Sigmoid colon (tissue), 7 donors: ENCODE results near the gene SLC46A1. TPM values are rescaled to one million over a fixed set of nuclear protein-coding genes. Genes with fewer than 3 reads are reported as not detected.

ENCODE experiments used
- DNase-seq: peaks from one replicate; pipeline ENCODE4 v3.0.0-alpha.2; 2019
- H3K27ac ChIP-seq, 4 donors: fragments of 200-600 bp; sonication (generic); one replicate each; pipeline ENCODE4 v1.5.1; 2016 to 2019; ENCODE audit warnings: mild to moderate bottlenecking in 1 of 4
- H3K27me3 ChIP-seq, 3 donors: fragments of 200-600 bp; sonication (generic); one replicate each; pipeline ENCODE4 v1.5.1; 2019; ENCODE audit warnings: mild to moderate bottlenecking in 1 of 3
- H3K36me3 ChIP-seq, 4 donors: fragments of 200-600 bp; sonication (generic); one replicate each; pipeline ENCODE4 v1.5.1; 2016 to 2019
- H3K4me1 ChIP-seq, 4 donors: fragments of 200-600 bp; sonication (generic); one replicate each; pipeline ENCODE4 v1.5.1; 2017 to 2019
- H3K4me3 ChIP-seq, 4 donors: fragments of 200-600 bp; sonication (generic); one replicate each; pipeline ENCODE4 v1.5.1; 2017 to 2019; ENCODE audit warnings: mild to moderate bottlenecking in 2 of 4, moderate library complexity in 1 of 4
- H3K9me3 ChIP-seq, 4 donors: fragments of 200-600 bp in 3 of 4; sonication (generic) in 3 of 4; one replicate each; pipeline versions ENCODE4 v1.5.1 to v1.6.1; 2013 to 2019
- EP300 ChIP-seq, 4 donors: sonication (generic); formaldehyde crosslinking; IDR thresholded peaks; one replicate each; pipeline ENCODE4 v1.6.1; 2017; ENCODE audit warnings: antibody characterized with exemption in 4 of 4
- POLR2A ChIP-seq, 2 donors: fragments of 450-650 bp; IDR thresholded peaks; one replicate each; pipeline ENCODE4 v1.6.1; 2016; ENCODE audit warnings: antibody characterized with exemption in 2 of 2, mild to moderate bottlenecking in 2 of 2, moderate library complexity in 2 of 2
- POLR2AphosphoS5 ChIP-seq, 4 donors: sonication (generic); formaldehyde crosslinking; IDR thresholded peaks; one replicate each; pipeline ENCODE4 v1.6.1; 2017; ENCODE audit warnings: antibody characterized with exemption in 4 of 4
- WGBS, 2 donors: extraction: QIAGEN DNeasy Blood & Tissue Kit; methylation state at CpG; one replicate each; pipeline ENCODE4 v1.1.7; 2013; 5-methylcytosine and 5-hydroxymethylcytosine counted together
- intact Hi-C: fragments of 100-400 bp; cut with DNase I; formaldehyde crosslinking; loops from one replicate; pipeline ENCODE4 v1.15.1; 2023
- polyA plus RNA-seq, 3 donors: library from polyadenylated mRNA; stranded (reverse); fragments of 200-250 nt; gene quantifications; one replicate each; pipeline ENCODE4 v1.2.3, GENCODE V29; 2013
- total RNA-seq, 4 donors: library from RNA; depleted of rRNA; stranded (reverse); fragments of >200 nt; gene quantifications; one replicate each; pipeline ENCODE4 v1.1.0, GENCODE V29; 2016
- TF ChIP-seq, protein P1 (sequence below), 4 experiments: fragments of 450-650 bp in 3 of 4; fragments of 200-600 bp in 1 of 4; IDR thresholded peaks; one replicate each; pipeline ENCODE4 v1.5.1; 2016 to 2019; ENCODE audit warnings: antibody characterized with exemption in 4 of 4, mild to moderate bottlenecking in 3 of 4, moderate library complexity in 2 of 4
- donor health status: healthy with polysubstance abuse.
- donor health status: Bipolar disorder and iron deficiency.
- donor health status: healthy.

Gene SLC46A1
- total and polyA plus RNA-seq, 7 donors, result 2.7 to 8.6 (median 4.4) TPM

DNA sequence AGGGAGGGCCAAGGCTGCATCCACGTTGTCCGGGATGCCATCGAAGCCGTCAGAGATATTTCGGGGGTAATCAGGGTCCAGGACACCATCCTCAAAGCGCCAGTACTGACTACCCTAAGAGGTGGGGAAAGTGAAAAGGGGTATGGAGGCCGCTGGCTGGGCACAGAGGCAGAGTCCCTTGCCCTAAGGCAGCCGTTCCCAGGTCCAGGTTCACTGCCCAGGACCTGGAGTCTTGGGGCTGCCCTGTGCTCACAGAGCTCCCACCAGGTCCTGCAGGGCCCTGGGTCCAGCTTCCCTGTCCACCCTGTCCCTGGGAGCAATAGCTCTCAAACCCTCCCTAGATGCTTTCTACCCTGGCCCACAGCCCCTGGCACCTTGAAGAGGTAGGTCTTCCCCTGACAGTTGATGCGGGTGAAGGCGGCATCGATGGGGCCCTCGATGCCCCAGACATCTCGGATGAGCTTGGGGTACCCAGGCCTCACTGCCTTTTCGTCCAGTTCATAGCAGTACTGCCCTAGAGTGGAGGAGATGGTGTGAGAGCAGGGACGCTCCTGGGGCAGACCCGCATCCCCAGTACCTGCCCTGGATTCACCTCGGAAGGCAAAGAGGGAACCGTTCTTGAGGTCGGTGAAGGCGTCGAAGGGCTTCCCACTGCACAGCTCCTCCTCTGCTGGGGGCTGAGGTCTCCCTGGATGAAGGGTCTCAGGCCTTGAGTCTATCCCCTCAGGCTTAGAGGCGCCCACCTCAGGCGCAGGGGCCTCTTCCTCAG lies 36.9 kb downstream of the SLC46A1 start:
- intact Hi-C loops, result no loop called here
- 93 to 94% methylated on average over 23 of the region's 23 CpGs for WGBS, 2 donors
- H3K27me3 ChIP-seq, result no peaks in the 10 kb centered on the region

DNA sequence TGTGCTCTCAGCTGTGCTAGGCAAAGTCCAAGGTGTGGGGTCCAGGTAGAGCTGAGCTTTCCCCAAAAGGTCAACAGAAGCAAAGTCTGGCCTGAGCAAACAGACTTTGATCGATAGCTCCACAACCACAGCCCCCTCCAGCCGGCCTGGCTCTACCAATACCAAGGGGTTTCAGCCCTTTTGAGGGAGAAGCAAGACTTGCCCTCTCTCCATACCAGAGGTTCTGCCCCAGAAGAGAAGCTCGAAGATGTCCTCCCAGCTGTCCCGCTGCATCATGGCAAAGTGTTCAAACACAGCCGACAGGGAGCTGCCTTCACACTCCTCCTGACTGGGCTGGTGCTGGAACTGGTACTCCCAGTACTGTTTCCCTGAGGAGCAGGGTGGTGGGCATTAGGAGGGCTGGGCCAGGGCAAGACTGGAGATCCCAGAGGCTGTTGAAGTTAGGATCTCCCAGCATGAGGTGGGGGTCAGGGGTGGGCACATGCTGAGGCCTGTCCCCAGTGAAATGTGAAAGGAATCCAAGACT lies 37.6 kb downstream of the SLC46A1 start:
- DNase-seq, result no peak
- 74 to 83% methylated on average over 5 of the region's 5 CpGs for WGBS, 2 donors
- Histone ChIP-seq H3K9me3 (no peaks in the 10 kb centered on the region), H3K4me1 (peaks cover 0 to 28% (median 25%) of the 10 kb centered on the region in 4 donors), H3K4me3 (no peak overlapping the region), H3K27ac (no peak overlapping the region), H3K27me3 (no peaks in the 10 kb centered on the region), H3K36me3 (peaks cover 0 to 16% (median 9%) of the 10 kb centered on the region in 4 donors)
- TF ChIP-seq, protein P1, sequence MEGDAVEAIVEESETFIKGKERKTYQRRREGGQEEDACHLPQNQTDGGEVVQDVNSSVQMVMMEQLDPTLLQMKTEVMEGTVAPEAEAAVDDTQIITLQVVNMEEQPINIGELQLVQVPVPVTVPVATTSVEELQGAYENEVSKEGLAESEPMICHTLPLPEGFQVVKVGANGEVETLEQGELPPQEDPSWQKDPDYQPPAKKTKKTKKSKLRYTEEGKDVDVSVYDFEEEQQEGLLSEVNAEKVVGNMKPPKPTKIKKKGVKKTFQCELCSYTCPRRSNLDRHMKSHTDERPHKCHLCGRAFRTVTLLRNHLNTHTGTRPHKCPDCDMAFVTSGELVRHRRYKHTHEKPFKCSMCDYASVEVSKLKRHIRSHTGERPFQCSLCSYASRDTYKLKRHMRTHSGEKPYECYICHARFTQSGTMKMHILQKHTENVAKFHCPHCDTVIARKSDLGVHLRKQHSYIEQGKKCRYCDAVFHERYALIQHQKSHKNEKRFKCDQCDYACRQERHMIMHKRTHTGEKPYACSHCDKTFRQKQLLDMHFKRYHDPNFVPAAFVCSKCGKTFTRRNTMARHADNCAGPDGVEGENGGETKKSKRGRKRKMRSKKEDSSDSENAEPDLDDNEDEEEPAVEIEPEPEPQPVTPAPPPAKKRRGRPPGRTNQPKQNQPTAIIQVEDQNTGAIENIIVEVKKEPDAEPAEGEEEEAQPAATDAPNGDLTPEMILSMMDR (IDR thresholded peaks at IDR 0.05), result no peak
- TF ChIP-seq POLR2AphosphoS5 (IDR thresholded peaks at IDR 0.05) (no peak), POLR2A (IDR thresholded peaks at IDR 0.05) (no peak), EP300 (IDR thresholded peaks at IDR 0.05) (no peak)
- intact Hi-C loops, result no loop called here

More for the DNA sequence above, 36.9 kb downstream of the SLC46A1 start:
- no peak overlapping the region for H3K27ac ChIP-seq
- no peak overlapping the region for H3K4me3 ChIP-seq
- peaks cover 0 to 31% (median 29%) of the 10 kb centered on the region in 4 donors for H3K4me1 ChIP-seq
- H3K9me3 ChIP-seq, result no peaks in the 10 kb centered on the region
- peaks cover 0 to 9% (median 4%) of the 10 kb centered on the region in 4 donors for H3K36me3 ChIP-seq
- no peak for DNase-seq
- TF ChIP-seq EP300 (IDR thresholded peaks at IDR 0.05), result no peak

DNA sequence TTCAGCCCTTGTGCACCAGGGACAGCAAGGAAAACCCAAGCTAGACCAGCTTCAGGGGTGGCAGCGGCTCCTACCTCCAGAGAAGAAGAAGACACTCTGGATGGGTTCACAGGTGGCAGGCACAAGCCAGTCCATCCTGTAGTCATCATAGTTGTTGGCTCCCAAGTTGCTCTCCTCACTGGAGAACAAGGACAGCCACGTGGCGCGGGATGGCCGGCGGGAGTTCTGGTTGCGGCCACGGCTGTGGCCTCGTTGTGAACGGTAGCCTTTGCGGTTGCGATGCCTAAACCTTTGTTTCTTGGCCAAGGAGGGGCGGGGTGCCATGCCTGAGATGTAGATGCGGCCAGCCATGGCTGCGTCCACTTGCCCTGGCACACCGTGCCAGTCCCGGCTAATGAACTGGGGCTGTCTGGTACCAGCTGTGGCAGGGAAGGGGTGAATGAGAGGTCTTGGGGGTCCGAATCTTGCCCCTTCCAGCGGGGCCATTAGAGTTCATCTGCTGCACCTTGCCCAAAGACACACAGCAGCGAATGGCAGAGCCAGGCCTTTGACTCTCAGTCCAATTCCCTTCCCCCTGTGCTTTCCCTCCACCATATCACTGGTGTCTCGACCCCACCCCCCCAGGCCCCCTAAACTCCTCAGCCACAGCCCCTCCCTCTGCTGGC lies 38.2 kb downstream of the SLC46A1 start:
- TF ChIP-seq POLR2AphosphoS5 (IDR thresholded peaks at IDR 0.05) (no peak), EP300 (IDR thresholded peaks at IDR 0.05) (no peak), POLR2A (IDR thresholded peaks at IDR 0.05) (no peak)
- TF ChIP-seq, protein P1 (IDR thresholded peaks at IDR 0.05), result no peak
- no peak for DNase-seq
- WGBS, 2 donors, result 90 to 93% methylated on average over 21 of the region's 21 CpGs

DNA sequence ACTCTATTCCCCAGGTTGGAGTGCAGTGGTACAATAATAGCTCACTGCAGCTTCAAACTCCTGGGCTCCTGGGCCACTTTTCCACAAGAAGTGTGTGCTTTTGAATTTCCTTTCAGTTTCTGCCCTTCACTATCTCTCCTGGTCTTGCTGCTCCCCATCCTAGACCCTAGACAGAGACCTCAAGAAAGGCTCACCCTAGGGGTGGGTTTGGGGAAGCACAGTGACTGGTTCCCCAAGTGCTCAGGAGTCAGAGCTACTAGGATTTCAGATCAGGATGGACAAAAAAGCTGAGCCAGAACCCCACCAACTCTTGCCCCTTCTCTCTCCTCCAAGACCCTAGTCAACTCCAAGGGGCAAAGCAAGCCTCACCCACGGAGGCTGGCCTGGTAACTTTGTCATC lies 39.4 kb downstream of the SLC46A1 start:
- 76 to 88% methylated on average over 1 of the region's 1 CpG for WGBS, 2 donors
- intact Hi-C loops, result no loop called here
- Histone ChIP-seq H3K4me3 (no peak overlapping the region), H3K4me1 (peaks cover 0 to 10% (median 8%) of the 10 kb centered on the region in 4 donors), H3K27ac (no peak overlapping the region), H3K27me3 (no peaks in the 10 kb centered on the region), H3K9me3 (no peaks in the 10 kb centered on the region), H3K36me3 (peaks cover 6 to 34% (median 18%) of the 10 kb centered on the region in 4 donors)
- TF ChIP-seq EP300 (IDR thresholded peaks at IDR 0.05) (no peak), POLR2A (IDR thresholded peaks at IDR 0.05) (no peak)
- TF ChIP-seq, protein P1 (IDR thresholded peaks at IDR 0.05), result no peak
- DNase-seq, result no peak

More for the DNA sequence above, 38.2 kb downstream of the SLC46A1 start:
- intact Hi-C loops, result no loop called here
- H3K27me3 ChIP-seq, result no peaks in the 10 kb centered on the region
- H3K4me3 ChIP-seq, result no peak overlapping the region
- no peak overlapping the region for H3K27ac ChIP-seq
- H3K36me3 ChIP-seq, result peaks cover 0 to 22% (median 14%) of the 10 kb centered on the region in 4 donors
- H3K9me3 ChIP-seq, result no peaks in the 10 kb centered on the region
- peaks cover 0 to 22% (median 19%) of the 10 kb centered on the region in 4 donors for H3K4me1 ChIP-seq

DNA sequence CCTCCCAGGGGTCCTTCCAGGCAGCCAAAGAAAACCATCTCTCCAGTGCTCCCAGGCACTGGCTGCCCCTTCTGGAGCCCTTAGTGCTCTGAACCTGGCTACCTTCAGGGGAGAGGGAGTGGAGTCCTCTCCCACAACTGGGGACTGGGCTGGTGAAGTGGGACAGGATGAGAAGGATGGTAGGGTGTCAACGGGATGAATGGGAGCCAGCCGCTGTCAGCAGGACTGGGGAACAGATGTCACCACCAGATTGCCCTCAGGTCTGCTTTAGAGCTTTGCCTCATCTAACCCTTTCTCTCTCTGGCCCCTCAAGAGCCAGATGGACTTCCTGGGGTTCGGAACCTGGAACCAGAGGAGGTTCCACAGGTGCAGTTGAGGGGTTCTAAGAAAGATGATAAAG lies 40.5 kb downstream of the SLC46A1 start:
- no peak for DNase-seq
- Histone ChIP-seq H3K27me3 (no peaks in the 10 kb centered on the region), H3K4me3 (no peak overlapping the region), H3K27ac (no peak overlapping the region), H3K36me3 (peaks cover 16 to 45% (median 26%) of the 10 kb centered on the region in 4 donors), H3K9me3 (no peaks in the 10 kb centered on the region), H3K4me1 (no peaks in the 10 kb centered on the region)
- WGBS, 2 donors, result 85 to 95% methylated on average over 3 of the region's 3 CpGs
- TF ChIP-seq, protein P1 (IDR thresholded peaks at IDR 0.05), result no peak
- TF ChIP-seq POLR2A (IDR thresholded peaks at IDR 0.05) (no peak), POLR2AphosphoS5 (IDR thresholded peaks at IDR 0.05) (no peak), EP300 (IDR thresholded peaks at IDR 0.05) (no peak)
- intact Hi-C loops, result no loop called here
